H1 (cell line): ENCODE measurements around the gene NANOGP8. TPM values are rescaled to one million over a fixed set of nuclear protein-coding genes. Genes with fewer than 3 reads are reported as not detected.

Experiments used
- CTCF ChIA-PET: fragments of 300-600 bp; sonication (Branson Sonifier 250); formaldehyde crosslinking; loops from one replicate; lab custom pipeline; 2021; ENCODE audit not compliant: partially characterized antibody; lab: Charles Lee
- POLR2A ChIA-PET: fragments of 300-600 bp; sonication (Branson Sonifier 250); formaldehyde crosslinking; loops from one replicate; lab custom pipeline; 2021; ENCODE audit warnings: inconsistent platforms; ENCODE audit not compliant: partially characterized antibody; lab: Charles Lee
- DNase-seq, 2 experiments: peaks; one replicate each; pipeline versions ENCODE4 v3.0.0 to v3.0.0-alpha.2; 2010 to 2022; ENCODE audit warnings: low spot score in 2 of 2, low read depth in 1 of 2, mixed read lengths in 1 of 2
- FAIRE-seq: peaks from 2 replicates; lab custom pipeline; 2011; peaks lifted over from hg19 to GRCh38; lab: Jason Lieb, UNC
- H2AFZ ChIP-seq: 2 replicates; pipeline ENCODE4 v1.8.1; 2012; ENCODE audit warnings: low read length, inconsistent platforms
- H2AK5ac ChIP-seq: 2 replicates; pipeline ENCODE4 v1.6.1; 2013; ENCODE audit warnings: low read depth, low read length
- H2BK120ac ChIP-seq: replicated peaks from 2 replicates; pipeline ENCODE3; 2013; ENCODE audit warnings: low read depth, low read length, inconsistent platforms
- H2BK12ac ChIP-seq: 2 replicates; pipeline ENCODE4 v1.6.1; 2013; ENCODE audit warnings: low read depth, low read length
- H2BK15ac ChIP-seq: 2 replicates; pipeline ENCODE4 v1.6.1; 2013; ENCODE audit warnings: low read length
- H2BK20ac ChIP-seq: 2 replicates; pipeline ENCODE4 v1.6.1; 2013; ENCODE audit warnings: low read length
- H2BK5ac ChIP-seq: 2 replicates; pipeline ENCODE4 v1.6.1; 2013; ENCODE audit warnings: low read depth, low read length
- H3K14ac ChIP-seq: 2 replicates; pipeline ENCODE4 v1.6.1; 2013; ENCODE audit warnings: inconsistent platforms; ENCODE audit not compliant: insufficient read length
- H3K18ac ChIP-seq: 2 replicates; pipeline ENCODE4 v1.6.1; 2013; ENCODE audit warnings: low read length; ENCODE audit errors: extremely low read depth
- H3K23ac ChIP-seq: 2 replicates; pipeline ENCODE4 v1.6.1; 2013; ENCODE audit warnings: inconsistent platforms; ENCODE audit not compliant: insufficient read length
- H3K23me2 ChIP-seq: 2 replicates; pipeline ENCODE4 v1.6.1; 2013; ENCODE audit warnings: low read depth, low read length
- H3K27ac ChIP-seq: 2 replicates; pipeline ENCODE4 v1.6.1; 2011; ENCODE audit warnings: low read depth, low read length, inconsistent platforms
- H3K27me3 ChIP-seq, 4 experiments: replicated peaks in 1 of 4; 1 replicate in 1 of 4; 2 replicates in 3 of 4; pipeline versions ENCODE4 v1.6.1 to v1.8.1; 2011 to 2013; ENCODE audit warnings: low read length in 3 of 4, mild to moderate bottlenecking in 3 of 4, inconsistent platforms in 2 of 4, mixed read lengths in 2 of 4, moderate library complexity in 1 of 4; ENCODE audit not compliant: control insufficient read depth in 3 of 4, insufficient read depth in 3 of 4; ENCODE audit errors: extremely low read depth in 1 of 4
- H3K36me3 ChIP-seq, 4 experiments: 2 replicates each; pipeline versions ENCODE4 v1.6.1 to v1.8.1; 2011 to 2013; ENCODE audit warnings: mild to moderate bottlenecking in 4 of 4, low read length in 3 of 4, moderate library complexity in 2 of 4, control low read depth in 1 of 4, inconsistent platforms in 1 of 4; ENCODE audit not compliant: insufficient read depth in 4 of 4, control insufficient read depth in 2 of 4
- H3K4ac ChIP-seq: replicated peaks from 2 replicates; pipeline ENCODE3; 2013; ENCODE audit warnings: low read length, low read depth, mixed read lengths, inconsistent platforms; ENCODE audit not compliant: insufficient read length
- H3K4me1 ChIP-seq, 4 experiments: replicated peaks in 1 of 4; 1 replicate in 1 of 4; 2 replicates in 3 of 4; pipeline versions ENCODE4 v1.6.1 to v1.8.1; 2011 to 2013; ENCODE audit warnings: low read length in 3 of 4, inconsistent platforms in 2 of 4, mixed read lengths in 1 of 4; ENCODE audit not compliant: insufficient read depth in 4 of 4, control insufficient read depth in 3 of 4
- H3K4me2 ChIP-seq, 2 experiments: 2 replicates each; pipeline versions ENCODE4 v1.6.1 to v1.8.1; 2011 to 2013; ENCODE audit warnings: low read depth in 2 of 2, low read length in 2 of 2, control low read depth in 1 of 2, inconsistent platforms in 1 of 2, mild to moderate bottlenecking in 1 of 2; ENCODE audit not compliant: insufficient read depth in 1 of 2
- H3K4me3 ChIP-seq, 4 experiments: fragments of 200-600, 300-600 bp in 1 of 4; sonication (generic), shearing (Covaris generic), sonication (Bioruptor Twin) in 1 of 4; 2 replicates each; pipeline versions ENCODE4 v1.5.1 to v1.8.1; 2011 to 2016; ENCODE audit warnings: low read length in 4 of 4, low read depth in 3 of 4, control low read depth in 2 of 4, inconsistent platforms in 2 of 4, mild to moderate bottlenecking in 2 of 4, mixed read lengths in 1 of 4, moderate library complexity in 1 of 4; ENCODE audit not compliant: insufficient read depth in 2 of 4; ENCODE audit errors: extremely low read depth in 1 of 4
- H3K56ac ChIP-seq: replicated peaks from 2 replicates; pipeline ENCODE3; 2013; ENCODE audit warnings: low read depth, mild to moderate bottlenecking, mixed read lengths, low read length, inconsistent platforms; ENCODE audit not compliant: insufficient read length
- H3K79me1 ChIP-seq: 2 replicates; pipeline ENCODE4 v1.6.1; 2013; ENCODE audit warnings: low read depth, low read length, control low read depth
- H3K79me2 ChIP-seq, 2 experiments: 2 replicates each; pipeline versions ENCODE4 v1.6.1 to v1.8.1; 2012 to 2013; ENCODE audit warnings: low read length in 2 of 2, mild to moderate bottlenecking in 2 of 2, inconsistent platforms in 1 of 2; ENCODE audit not compliant: insufficient read depth in 2 of 2, control insufficient read depth in 1 of 2
- H3K9ac ChIP-seq, 4 experiments: replicated peaks in 1 of 4; 1 replicate in 1 of 4; 2 replicates in 3 of 4; pipeline versions ENCODE4 v1.6.1 to v1.8.1; 2011 to 2013; ENCODE audit warnings: low read depth in 3 of 4, low read length in 3 of 4, control low read depth in 2 of 4, mild to moderate bottlenecking in 2 of 4, moderate library complexity in 2 of 4, inconsistent platforms in 1 of 4; ENCODE audit errors: extremely low read depth in 1 of 4
- H3K9me3 ChIP-seq, 2 experiments: 2 replicates each; pipeline versions ENCODE4 v1.6.1 to v1.8.1; 2012 to 2013; ENCODE audit warnings: mild to moderate bottlenecking in 2 of 2, moderate library complexity in 2 of 2, control low read depth in 1 of 2, inconsistent platforms in 1 of 2, low read depth in 1 of 2, low read length in 1 of 2, mixed read lengths in 1 of 2; ENCODE audit not compliant: insufficient read depth in 2 of 2
- H4K20me1 ChIP-seq, 2 experiments: replicated peaks in 1 of 2; 2 replicates each; pipeline versions ENCODE3 to v1.8.1; 2011 to 2013; ENCODE audit warnings: inconsistent platforms in 2 of 2, low read length in 2 of 2, mild to moderate bottlenecking in 1 of 2; ENCODE audit not compliant: insufficient read depth in 2 of 2, control insufficient read depth in 1 of 2
- H4K5ac ChIP-seq: 2 replicates; pipeline ENCODE4 v1.6.1; 2013; ENCODE audit warnings: low read length, low read depth, mixed read lengths, inconsistent platforms; ENCODE audit not compliant: insufficient read length
- H4K8ac ChIP-seq: 2 replicates; pipeline ENCODE4 v1.8.0; 2013; ENCODE audit warnings: mild to moderate bottlenecking, moderate library complexity, low read length, inconsistent platforms; ENCODE audit not compliant: insufficient read depth; ENCODE audit errors: extremely low read depth
- H4K91ac ChIP-seq: replicated peaks from 2 replicates; pipeline ENCODE3; 2013; ENCODE audit warnings: low read length, mixed read lengths, inconsistent platforms; ENCODE audit not compliant: insufficient read length
- ATF2 ChIP-seq: IDR thresholded peaks from 2 replicates; pipeline ENCODE4 v1.6.1; 2012; ENCODE audit warnings: low read length, inconsistent platforms
- BACH1 ChIP-seq: IDR thresholded peaks from 2 replicates; pipeline ENCODE4 v1.6.1; 2012; ENCODE audit warnings: low read length, improper control_type of control experiment
- BCL11A ChIP-seq, 2 experiments: IDR thresholded peaks; one replicate each; pipeline ENCODE4 v1.6.1; 2011; ENCODE audit warnings: low read depth in 2 of 2, low read length in 2 of 2, mild to moderate bottlenecking in 2 of 2
- CTCF ChIP-seq, 3 experiments: IDR thresholded peaks; 1 replicate in 2 of 3; 2 replicates in 1 of 3; pipeline versions ENCODE4 v1.5.1 to v1.6.1; 2011; ENCODE audit warnings: low read length in 3 of 3, mild to moderate bottlenecking in 3 of 3, inconsistent platforms in 2 of 3, low read depth in 1 of 3, moderate library complexity in 1 of 3; ENCODE audit not compliant: insufficient read depth in 1 of 3; ENCODE audit errors: control extremely low read depth in 1 of 3
- PHF8 ChIP-seq: fragments of 200-600 bp; sonication (generic); conservative IDR thresholded peaks from 2 replicates; pipeline ENCODE4 v1.7.1; 2012; ENCODE audit warnings: low read depth, mild to moderate bottlenecking, inconsistent platforms, low read length, moderate library complexity
- POLR2A ChIP-seq, 2 experiments: IDR thresholded peaks; 1 replicate in 1 of 2; 2 replicates in 1 of 2; pipeline ENCODE4 v1.6.1; 2011; ENCODE audit warnings: low read depth in 2 of 2, low read length in 2 of 2, mild to moderate bottlenecking in 2 of 2; ENCODE audit errors: control extremely low read depth in 1 of 2
- RAD21 ChIP-seq, 2 experiments: IDR thresholded peaks in 1 of 2; conservative IDR thresholded peaks in 1 of 2; 2 replicates each; pipeline ENCODE4 v1.6.1; 2011; ENCODE audit warnings: low read depth in 2 of 2, low read length in 2 of 2, improper control_type of control experiment in 1 of 2, inconsistent platforms in 1 of 2, mild to moderate bottlenecking in 1 of 2, moderate library complexity in 1 of 2
- SIX5 ChIP-seq: IDR thresholded peaks from 2 replicates; pipeline ENCODE4 v1.6.1; 2011; ENCODE audit warnings: mild to moderate bottlenecking, low read depth, low read length
- TAF7 ChIP-seq: optimal IDR thresholded peaks from 2 replicates; pipeline ENCODE3; 2011; ENCODE audit warnings: low read depth, mild to moderate bottlenecking, inconsistent platforms, low read length, moderate library complexity, borderline replicate concordance
- TCF12 ChIP-seq: IDR thresholded peaks from 2 replicates; pipeline ENCODE4 v1.6.1; 2011; ENCODE audit warnings: low read depth, mild to moderate bottlenecking, low read length
- WGBS, 2 experiments: shearing (Covaris generic) in 1 of 2; methylation state at CpG; one replicate each; pipeline versions ENCODE4 v1.1.6 to v1.1.7; 2013 to 2015; ENCODE audit warnings: low lambda C conversion rate in 2 of 2, mixed read lengths in 2 of 2, inconsistent platforms in 1 of 2, low coverage in 1 of 2, missing lambda C conversion rate in 1 of 2; ENCODE audit not compliant: insufficient replicate concordance in 2 of 2, insufficient coverage in 1 of 2, insufficient read length in 1 of 2; ENCODE audit errors: extremely low coverage in 1 of 2, missing lambda C conversion rate in 1 of 2; 5-methylcytosine and 5-hydroxymethylcytosine counted together
- polyA plus RNA-seq, 7 experiments: library from polyadenylated mRNA; depleted of rRNA in 3 of 7; stranded (reverse) in 5 of 7; unstranded in 2 of 7; fragments of >200 nt in 5 of 7; fragments of 200-250 nt in 2 of 7; gene quantifications; 1 replicate in 5 of 7; 2 replicates in 1 of 7; 4 replicates in 1 of 7; pipeline versions ENCODE4 v1.2.1 to v1.2.3, GENCODE V29; 2011 to 2013; ENCODE audit warnings: missing spikeins in 2 of 7, mixed read lengths in 2 of 7
- total RNA-seq: library from RNA; stranded (reverse); fragmentation: NEBNext Ultra II Directional; extraction: Animal tissue kit (Norgen Biotek cat#: 25700); gene quantifications from 2 replicates; pipeline ENCODE4 v1.2.1, GENCODE V29; 2021

Gene NANOGP8
- total and polyA plus RNA-seq, 2 of the 8 experiments (the other 6 are each of a cell fraction or from before 2014, with no cell fraction given), result 23.3 to 40.6 TPM

GRCh38 chr15:35095941-35096340, 10.8 kb upstream of the NANOGP8 start:
- Histone ChIP-seq H2BK15ac (no peak overlapping the region), H2AK5ac (no peak overlapping the region), H2BK5ac (no peak overlapping the region), H4K91ac (no peak overlapping the region), H2BK12ac (no peak overlapping the region), H3K36me3 (no peaks in the 10 kb centered on the region), H3K79me1 (no peaks in the 10 kb centered on the region), H3K27ac (no peak overlapping the region), H2AFZ (no peak overlapping the region), H3K79me2 (no peaks in the 10 kb centered on the region), H3K23ac (no peak overlapping the region), H2BK20ac (no peak overlapping the region), H3K9ac (no peak overlapping the region), H2BK120ac (no peak overlapping the region), H4K20me1 (no peaks in the 10 kb centered on the region), H3K56ac (no peak overlapping the region), H3K4me1 (no peaks in the 10 kb centered on the region), H4K8ac (no peak overlapping the region), H3K23me2 (no peaks in the 10 kb centered on the region), H3K4ac (no peak overlapping the region), H3K4me2 (no peak overlapping the region), H3K18ac (no peak overlapping the region), H3K27me3 (no peaks in the 10 kb centered on the region), H3K14ac (no peak overlapping the region), H4K5ac (no peak overlapping the region), H3K4me3 (no peak overlapping the region), H3K9me3 (no peaks in the 10 kb centered on the region; a peak in 1 of 4 replicates)
- POLR2A ChIA-PET, result no interaction called here
- WGBS, 2 experiments, result 91% methylated on average over 4 of the region's 4 CpGs; no CpG with 5 or more reads in 1 of the 2 experiments
- DNase-seq (no peak), FAIRE-seq (no peak)
- CTCF ChIA-PET, result interaction anchor here (1.3 kb wide), 1 partner anchor 18 kb away, joined by 5 read pairs; no protein-coding TSS in a partner anchor
- no peak for TF ChIP-seq POLR2A (IDR thresholded peaks at IDR 0.05; ENCODE audit: control extremely low read depth in 1 of 2, low read depth in 2 of 2, low read length in 2 of 2)
- TF ChIP-seq PHF8, result no peak
- TF ChIP-seq CTCF (IDR thresholded peaks at IDR 0.05; ENCODE audit: control extremely low read depth in 1 of 3, insufficient read depth in 1 of 3, low read depth in 1 of 3, low read length in 3 of 3), result no peak
- TF ChIP-seq BACH1, result no peak
- no peak for TF ChIP-seq TCF12
- TF ChIP-seq RAD21 (IDR thresholded peaks at IDR 0.05 in 1 of 2, conservative IDR thresholded peaks at IDR 0.05 in 1 of 2; ENCODE audit: low read depth in 2 of 2, low read length in 2 of 2), result no peak
- TF ChIP-seq ATF2, result no peak
- TF ChIP-seq TAF7, result no peak
- no peak for TF ChIP-seq SIX5
- TF ChIP-seq BCL11A (IDR thresholded peaks at IDR 0.05; ENCODE audit: low read depth in 2 of 2, low read length in 2 of 2), result no peak
